ENCODE results near the gene UVSSA. TPM values are rescaled to one million over a fixed set of nuclear protein-coding genes. Genes with fewer than 3 reads are reported as not detected.

The UVSSA gene
- total and polyA plus RNA-seq, 9 of the 15 experiments (the other 6 are each of a cell fraction or from before 2014, with no cell fraction given): 0.21 to 14.6 (median 3.3) TPM

DNA sequence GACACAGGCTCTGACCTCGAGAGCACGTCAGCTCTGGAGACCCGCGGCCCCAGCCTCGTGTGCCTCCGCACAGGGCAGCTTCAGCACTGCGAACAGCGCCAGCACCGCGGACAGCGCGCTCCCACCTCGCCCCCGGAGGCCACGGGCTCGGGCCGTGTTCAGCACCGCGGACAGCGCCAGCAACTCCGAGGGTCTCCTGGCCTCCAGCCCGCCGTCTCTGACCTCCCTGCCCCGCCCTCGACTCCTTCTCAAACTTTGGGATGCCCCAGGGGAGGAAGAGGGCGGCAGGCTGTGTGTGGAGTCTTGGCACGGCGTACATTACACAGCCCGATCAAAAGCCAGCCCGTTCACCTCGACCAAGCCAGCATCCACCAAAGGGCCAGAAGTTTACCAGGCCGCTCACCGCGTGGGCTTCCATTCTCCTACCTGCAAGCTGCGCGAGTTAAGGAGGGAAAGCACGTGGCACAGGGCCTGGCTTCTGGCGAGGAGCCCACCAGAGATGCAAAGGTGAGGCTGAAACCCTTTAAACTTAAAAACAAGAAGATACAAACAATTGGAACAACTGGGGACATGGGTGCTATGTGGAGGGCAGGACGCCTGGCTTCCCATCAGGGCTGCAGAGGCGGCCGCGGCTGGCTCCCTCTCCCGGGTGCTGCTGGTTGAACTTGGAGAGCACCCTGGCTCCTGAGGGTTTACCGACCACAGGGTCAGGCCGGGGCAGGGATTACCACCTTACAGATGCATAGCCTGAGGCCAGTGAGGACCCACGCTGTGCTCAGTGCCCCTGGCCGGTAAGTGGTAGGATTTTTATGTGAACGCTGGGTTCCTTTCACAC is 63.7 kb downstream of the UVSSA start (continued):
- TF ChIP-seq, protein P1, sequence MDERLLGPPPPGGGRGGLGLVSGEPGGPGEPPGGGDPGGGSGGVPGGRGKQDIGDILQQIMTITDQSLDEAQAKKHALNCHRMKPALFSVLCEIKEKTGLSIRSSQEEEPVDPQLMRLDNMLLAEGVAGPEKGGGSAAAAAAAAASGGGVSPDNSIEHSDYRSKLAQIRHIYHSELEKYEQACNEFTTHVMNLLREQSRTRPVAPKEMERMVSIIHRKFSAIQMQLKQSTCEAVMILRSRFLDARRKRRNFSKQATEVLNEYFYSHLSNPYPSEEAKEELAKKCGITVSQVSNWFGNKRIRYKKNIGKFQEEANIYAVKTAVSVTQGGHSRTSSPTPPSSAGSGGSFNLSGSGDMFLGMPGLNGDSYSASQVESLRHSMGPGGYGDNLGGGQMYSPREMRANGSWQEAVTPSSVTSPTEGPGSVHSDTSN (CRISPR knock-in tag; IDR thresholded peaks at IDR 0.05; ENCODE audit: low read depth): peak; percentile 94
- TF ChIP-seq, protein P1 (tag; conservative IDR thresholded peaks at IDR 0.05; ENCODE audit: low read depth): no peak
- TF ChIP-seq ZBED1 (IDR thresholded peaks at IDR 0.05): no peak
- peak; percentile 97 for TF ChIP-seq ZNF146 (CRISPR knock-in tag; IDR thresholded peaks at IDR 0.05; ENCODE audit: unreplicated experiment)
- peak; percentile 83; the same call in 1 of the 2 replicates for TF ChIP-seq ZFPM2 (CRISPR knock-in tag; IDR thresholded peaks at IDR 0.05)
- 0 out of 2 replicates have a peak, but pooled peaks have one; percentile 62 for TF ChIP-seq PTBP1 (IDR thresholded peaks at IDR 0.05; ENCODE audit: low read depth, low read length)
- TF ChIP-seq FOS (IDR thresholded peaks at IDR 0.05; ENCODE audit: extremely low read depth, insufficient read length): no peak
- no peak for TF ChIP-seq PHF21A (IDR thresholded peaks at IDR 0.05; ENCODE audit: borderline replicate concordance, low read depth)
- TF ChIP-seq ZNF232 (CRISPR knock-in tag; IDR thresholded peaks at IDR 0.05): peak; percentile 100
- TF ChIP-seq RBM22 (IDR thresholded peaks at IDR 0.05; ENCODE audit: low read depth, low read length, poor library complexity, severe bottlenecking): no peak
- TF ChIP-seq ZNF239 (CRISPR knock-in tag; IDR thresholded peaks at IDR 0.05): peak; percentile 53
- TF ChIP-seq, protein P2, sequence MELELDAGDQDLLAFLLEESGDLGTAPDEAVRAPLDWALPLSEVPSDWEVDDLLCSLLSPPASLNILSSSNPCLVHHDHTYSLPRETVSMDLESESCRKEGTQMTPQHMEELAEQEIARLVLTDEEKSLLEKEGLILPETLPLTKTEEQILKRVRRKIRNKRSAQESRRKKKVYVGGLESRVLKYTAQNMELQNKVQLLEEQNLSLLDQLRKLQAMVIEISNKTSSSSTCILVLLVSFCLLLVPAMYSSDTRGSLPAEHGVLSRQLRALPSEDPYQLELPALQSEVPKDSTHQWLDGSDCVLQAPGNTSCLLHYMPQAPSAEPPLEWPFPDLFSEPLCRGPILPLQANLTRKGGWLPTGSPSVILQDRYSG (tag; conservative IDR thresholded peaks at IDR 0.05; ENCODE audit: low read depth): peak; percentile 90
- peak; percentile 34 for TF ChIP-seq CCNT2 (IDR thresholded peaks at IDR 0.05; ENCODE audit: borderline replicate concordance, extremely low read depth, insufficient read length, low read depth, low read length)
- TF ChIP-seq SIN3B (IDR thresholded peaks at IDR 0.05; ENCODE audit: low read depth): no peak
- TF ChIP-seq, protein P3, sequence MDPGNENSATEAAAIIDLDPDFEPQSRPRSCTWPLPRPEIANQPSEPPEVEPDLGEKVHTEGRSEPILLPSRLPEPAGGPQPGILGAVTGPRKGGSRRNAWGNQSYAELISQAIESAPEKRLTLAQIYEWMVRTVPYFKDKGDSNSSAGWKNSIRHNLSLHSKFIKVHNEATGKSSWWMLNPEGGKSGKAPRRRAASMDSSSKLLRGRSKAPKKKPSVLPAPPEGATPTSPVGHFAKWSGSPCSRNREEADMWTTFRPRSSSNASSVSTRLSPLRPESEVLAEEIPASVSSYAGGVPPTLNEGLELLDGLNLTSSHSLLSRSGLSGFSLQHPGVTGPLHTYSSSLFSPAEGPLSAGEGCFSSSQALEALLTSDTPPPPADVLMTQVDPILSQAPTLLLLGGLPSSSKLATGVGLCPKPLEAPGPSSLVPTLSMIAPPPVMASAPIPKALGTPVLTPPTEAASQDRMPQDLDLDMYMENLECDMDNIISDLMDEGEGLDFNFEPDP (CRISPR knock-in tag; IDR thresholded peaks at IDR 0.05): no peak
- no peak for TF ChIP-seq SAFB2 (IDR thresholded peaks at IDR 0.05; ENCODE audit: borderline replicate concordance, low read depth, low read length, severe bottlenecking)
- no peak for TF ChIP-seq ZNF436 (CRISPR knock-in tag; IDR thresholded peaks at IDR 0.05)
- peak; percentile 96 for TF ChIP-seq ZNF766 (CRISPR knock-in tag; conservative IDR thresholded peaks at IDR 0.05)
- peak in 1 of 2 experiments; percentile 98; a peak in 2 of 4 replicates for TF ChIP-seq RCOR1 (IDR thresholded peaks at IDR 0.05; ENCODE audit: borderline replicate concordance in 1 of 2, low read depth in 2 of 2, low read length in 2 of 2)
- TF ChIP-seq, protein P4, sequence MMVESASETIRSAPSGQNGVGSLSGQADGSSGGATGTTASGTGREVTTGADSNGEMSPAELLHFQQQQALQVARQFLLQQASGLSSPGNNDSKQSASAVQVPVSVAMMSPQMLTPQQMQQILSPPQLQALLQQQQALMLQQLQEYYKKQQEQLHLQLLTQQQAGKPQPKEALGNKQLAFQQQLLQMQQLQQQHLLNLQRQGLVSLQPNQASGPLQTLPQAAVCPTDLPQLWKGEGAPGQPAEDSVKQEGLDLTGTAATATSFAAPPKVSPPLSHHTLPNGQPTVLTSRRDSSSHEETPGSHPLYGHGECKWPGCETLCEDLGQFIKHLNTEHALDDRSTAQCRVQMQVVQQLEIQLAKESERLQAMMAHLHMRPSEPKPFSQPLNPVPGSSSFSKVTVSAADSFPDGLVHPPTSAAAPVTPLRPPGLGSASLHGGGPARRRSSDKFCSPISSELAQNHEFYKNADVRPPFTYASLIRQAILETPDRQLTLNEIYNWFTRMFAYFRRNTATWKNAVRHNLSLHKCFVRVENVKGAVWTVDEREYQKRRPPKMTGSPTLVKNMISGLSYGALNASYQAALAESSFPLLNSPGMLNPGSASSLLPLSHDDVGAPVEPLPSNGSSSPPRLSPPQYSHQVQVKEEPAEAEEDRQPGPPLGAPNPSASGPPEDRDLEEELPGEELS (CRISPR knock-in tag; IDR thresholded peaks at IDR 0.05; ENCODE audit: borderline replicate concordance): peak; percentile 100

All from K562 (cell line).